GM12801 (cell line): Measurements from ENCODE around the gene ZNF423.

ENCODE experiments used
- CTCF ChIP-seq: IDR thresholded peaks from one replicate; pipeline ENCODE4 v1.5.1; 2011; ENCODE audit warnings: control low read depth; ENCODE audit not compliant: insufficient read length; ENCODE audit errors: extremely low read depth

Gene ZNF423

GRCh38 chr16:49649013-49649765 lies 206.7 kb downstream of the ZNF423 start:
- TF ChIP-seq CTCF: no peak

DNA sequence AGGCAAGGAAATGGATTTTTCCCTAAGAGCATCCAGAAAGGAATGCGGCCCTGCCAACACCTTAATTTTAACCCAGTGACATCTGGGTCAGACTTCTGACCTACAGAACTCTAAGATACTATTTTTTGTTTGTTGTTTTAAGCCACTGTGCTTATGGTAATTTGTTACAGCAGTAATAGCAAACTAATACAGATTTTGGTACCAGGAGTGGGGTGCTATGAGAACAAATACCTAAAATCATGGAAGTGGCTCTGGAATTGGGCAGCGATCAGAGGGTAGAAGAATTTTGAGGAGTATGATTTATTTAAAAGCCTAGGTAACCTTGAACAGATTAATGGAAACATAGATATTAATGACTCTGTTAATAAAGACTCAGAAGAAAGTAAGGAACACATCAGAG lies 208.2 kb downstream of the ZNF423 start:
- no peak for TF ChIP-seq CTCF

- no peak for TF ChIP-seq CTCF
These were observed 210.6 kb downstream of the ZNF423 start for GRCh38 chr16:49645263-49645662.

GRCh38 chr16:49644145-49644463 lies 211.8 kb downstream of the ZNF423 start:
- no peak for TF ChIP-seq CTCF

DNA sequence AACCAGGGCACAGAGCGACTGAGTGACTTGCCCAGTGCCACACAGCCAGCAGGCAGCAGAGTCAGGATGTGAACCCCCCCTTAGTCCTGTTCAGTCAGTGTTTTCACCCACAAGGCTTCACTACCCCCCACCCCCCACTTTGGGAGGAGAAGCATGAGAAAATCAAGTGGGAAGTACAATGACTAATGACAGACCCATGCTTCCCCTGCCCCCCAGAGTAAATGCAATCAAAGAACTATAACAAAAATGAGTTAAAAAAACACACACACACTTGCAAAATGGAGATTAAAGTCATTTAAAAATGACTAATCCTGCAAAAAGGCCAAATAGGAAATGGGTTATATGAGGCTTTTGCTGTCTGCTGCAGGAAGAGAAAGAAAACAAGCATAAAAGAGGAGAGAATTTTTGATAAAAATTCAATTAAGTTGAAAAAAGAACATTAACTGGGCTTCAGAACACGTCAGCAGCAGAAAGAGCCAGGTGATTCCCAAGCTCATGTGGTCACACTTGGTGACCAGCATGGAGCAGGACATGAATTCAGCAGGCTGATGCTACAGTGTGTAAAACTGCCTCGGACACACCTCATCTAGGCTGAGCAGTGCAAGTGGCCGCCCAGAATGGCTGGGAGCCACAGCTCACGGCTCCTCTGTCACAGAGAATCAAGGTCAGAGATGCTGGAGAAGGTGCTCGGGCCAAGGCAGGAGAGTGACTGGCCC lies 212.3 kb downstream of the ZNF423 start:
- TF ChIP-seq CTCF: no peak

DNA sequence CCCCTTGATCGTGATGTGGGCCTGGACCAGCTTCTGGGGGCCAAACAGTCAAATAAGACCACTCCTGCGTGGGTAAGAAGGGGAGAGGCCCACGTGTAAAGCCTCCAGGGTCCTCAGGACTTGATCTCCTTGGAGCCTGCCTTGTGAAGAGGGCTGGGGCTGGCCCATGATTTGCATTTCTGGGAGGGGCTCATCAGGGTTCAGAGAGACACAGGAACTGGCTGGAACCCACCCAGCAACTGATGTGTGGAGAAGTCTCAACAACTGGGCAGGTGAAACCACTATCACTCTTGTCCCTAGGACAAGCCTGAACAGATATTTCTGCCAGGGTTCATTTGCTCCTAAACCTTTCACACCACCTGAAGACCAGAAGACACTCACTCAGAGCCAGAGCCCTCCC lies 214.7 kb downstream of the ZNF423 start:
- TF ChIP-seq CTCF: no peak

- no peak for TF ChIP-seq CTCF
These were observed 215.3 kb downstream of the ZNF423 start for GRCh38 chr16:49640581-49640980.
